GM12878 (cell line): ENCODE data around the gene SLC25A20. TPM values are rescaled to one million over a fixed set of nuclear protein-coding genes. Genes with fewer than 3 reads are reported as not detected.

Experiments used
- ATAC-seq: fragments of 200-7000 bp; cut with Tn5 transposase; 3 replicates; pipeline ENCODE4 v1.9.1; 2020; ENCODE audit warnings: mild to moderate bottlenecking, moderate library complexity
- BruUV-seq: library from RNA; stranded (reverse); fragments of 400-500 nt; replicated peaks from 2 replicates; lab custom pipeline; 2021; lab: Mats Ljungman, UMichigan
- CTCF ChIA-PET: fragments of 300-600 bp; sonication (Branson Sonifier 250); formaldehyde crosslinking; extraction: SDS; loops from one replicate; lab custom pipeline; 2021; ENCODE audit warnings: inconsistent platforms; lab: Yijun Ruan, JAX
- POLR2A ChIA-PET: fragments of 350-600 bp; formaldehyde crosslinking; extraction: SDS; loops from one replicate; lab custom pipeline; 2021; ENCODE audit warnings: inconsistent platforms; lab: Charles Lee
- RAD21 ChIA-PET: fragments of 300-600 bp; sonication (Branson Sonifier 250); formaldehyde crosslinking; loops from one replicate; lab custom pipeline; 2023; ENCODE audit warnings: antibody characterized with exemption; ENCODE audit not compliant: unreplicated experiment; lab: Charles Lee
- SMC1A ChIA-PET: fragments of 300-600 bp; sonication (Branson Sonifier 250); formaldehyde crosslinking; loops from one replicate; lab custom pipeline; 2023; ENCODE audit not compliant: unreplicated experiment, uncharacterized antibody; lab: Charles Lee
- DNase-seq: peaks from one replicate; pipeline ENCODE4 v3.0.0-alpha.2; 2011; ENCODE audit warnings: low read depth, low spot score
- FAIRE-seq: peaks from 3 replicates; lab custom pipeline; 2011; peaks lifted over from hg19 to GRCh38; lab: Jason Lieb, UNC
- H2AFZ ChIP-seq: 2 replicates; pipeline ENCODE4 v1.6.0; 2011; ENCODE audit warnings: low read depth, low read length, control low read depth; ENCODE audit not compliant: control insufficient read depth
- H3K27ac ChIP-seq: 2 replicates; pipeline ENCODE4 v1.5.1; 2011; ENCODE audit warnings: control low read depth; ENCODE audit not compliant: control insufficient read depth, insufficient read depth
- H3K27me3 ChIP-seq, 2 experiments: replicated peaks in 1 of 2; 2 replicates each; pipeline versions ENCODE4 v1.6.0 to v1.6.1; 2011; ENCODE audit warnings: low read length in 1 of 2; ENCODE audit not compliant: control insufficient read depth in 2 of 2, insufficient read depth in 2 of 2
- H3K36me3 ChIP-seq, 2 experiments: 2 replicates each; pipeline ENCODE4 v1.5.1; 2011; ENCODE audit warnings: low read length in 1 of 2; ENCODE audit not compliant: control insufficient read depth in 2 of 2, insufficient read depth in 2 of 2
- H3K4me1 ChIP-seq: 2 replicates; pipeline ENCODE4 v1.6.1; 2011; ENCODE audit warnings: mild to moderate bottlenecking, low read length, moderate library complexity, mixed read lengths; ENCODE audit not compliant: control insufficient read depth, insufficient read depth
- H3K4me2 ChIP-seq: 2 replicates; pipeline ENCODE4 v1.6.0; 2011; ENCODE audit warnings: control low read depth; ENCODE audit not compliant: control insufficient read depth, insufficient read depth
- H3K4me3 ChIP-seq: fragments of 200-600 bp; sonication (generic); 2 replicates; pipeline ENCODE4 v1.5.1; 2016
- H3K79me2 ChIP-seq: 2 replicates; pipeline ENCODE4 v1.6.0; 2011; ENCODE audit warnings: low read length; ENCODE audit not compliant: control insufficient read depth, insufficient read depth
- H3K9ac ChIP-seq: 2 replicates; pipeline ENCODE4 v1.8.0; 2011; ENCODE audit warnings: low read length, control low read depth, mixed read lengths; ENCODE audit not compliant: control insufficient read depth, insufficient read depth
- H3K9me3 ChIP-seq: replicated peaks from 3 replicates; pipeline ENCODE4 v1.5.1; 2011; ENCODE audit warnings: mild to moderate bottlenecking, low read length; ENCODE audit not compliant: control insufficient read depth, insufficient read depth
- H4K20me1 ChIP-seq: 2 replicates; pipeline ENCODE4 v1.6.0; 2011; ENCODE audit not compliant: control insufficient read depth, insufficient read depth
- ASH2L ChIP-seq: fragments of 300-600, 200-600 bp; sonication (generic); IDR thresholded peaks from 2 replicates; pipeline ENCODE4 v1.6.1; 2017; ENCODE audit warnings: low read depth, mild to moderate bottlenecking, borderline replicate concordance
- BMI1 ChIP-seq: fragments of 450-650 bp; IDR thresholded peaks from 2 replicates; pipeline ENCODE4 v1.6.1; 2016; ENCODE audit warnings: mild to moderate bottlenecking, moderate library complexity, borderline replicate concordance
- CHD2 ChIP-seq: IDR thresholded peaks from 2 replicates; pipeline ENCODE4 v1.6.1; 2011; ENCODE audit warnings: low read depth, low read length, improper control_type of control experiment, borderline replicate concordance
- CTCF ChIP-seq, 3 experiments: IDR thresholded peaks in 2 of 3; conservative IDR thresholded peaks in 1 of 3; 2 replicates each; pipeline ENCODE4 v1.5.1; 2011; ENCODE audit warnings: low read depth in 3 of 3, low read length in 3 of 3, mild to moderate bottlenecking in 3 of 3, control low read depth in 2 of 3, moderate library complexity in 2 of 3, inconsistent platforms in 1 of 3, mixed read lengths in 1 of 3; ENCODE audit not compliant: control insufficient read depth in 2 of 3, insufficient read depth in 1 of 3; ENCODE audit errors: extremely low read depth in 1 of 3
- ZNF24 ChIP-seq: fragments of 450-650 bp; IDR thresholded peaks from 2 replicates; pipeline ENCODE4 v1.6.1; 2017; ENCODE audit warnings: antibody characterized with exemption, mild to moderate bottlenecking
- WGBS: methylation state at CpG from one replicate; pipeline ENCODE4 v1.1.6; 2016; ENCODE audit warnings: low lambda C conversion rate; ENCODE audit not compliant: insufficient replicate concordance, insufficient coverage; ENCODE audit errors: missing lambda C conversion rate; 5-methylcytosine and 5-hydroxymethylcytosine counted together
- in situ Hi-C: fragments of 300-500 bp; cut with MboI; formaldehyde crosslinking; loops from 9 replicates; pipeline ENCODE4 v1.14.3; 2018; ENCODE audit warnings: mixed read lengths
- intact Hi-C: fragments of 100-400 bp; cut with micrococcal nuclease; formaldehyde crosslinking; loops from one replicate; pipeline ENCODE4 v1.14.2; 2022; ENCODE audit not compliant: unreplicated experiment
- polyA plus RNA-seq, 11 experiments: library from polyadenylated mRNA; depleted of rRNA in 4 of 11; unstranded in 6 of 11; stranded (reverse) in 5 of 11; fragments of >200 nt; fragmentation: Nextera tagmentation in 4 of 11; fragmentation: Illumina TruSeq in 1 of 11; extraction: Ambion mirVana in 4 of 11; extraction: Trizol in 1 of 11; gene quantifications; 1 replicate in 1 of 11; 2 replicates in 10 of 11; pipeline versions ENCODE4 v1.2.1 to v1.2.3, GENCODE V29; 2011 to 2016; ENCODE audit warnings: inconsistent platforms in 2 of 11, missing spikeins in 2 of 11, low read depth in 1 of 11
- total RNA-seq, 4 experiments: library from RNA; depleted of rRNA in 3 of 4; stranded (reverse); fragments of >200 nt in 3 of 4; fragmentation: Illumina TruSeq in 1 of 4; extraction: Trizol in 1 of 4; gene quantifications; 2 replicates each; pipeline versions ENCODE4 v1.2.1 to v1.2.3, GENCODE V29; 2013 to 2021

The SLC25A20 gene
- total and polyA plus RNA-seq, 10 of the 15 experiments (the other 5 are each of a cell fraction or from before 2014, with no cell fraction given) = 12.9 to 38.6 (median 22.1) TPM

GRCh38 chr3:48851407-48851806 lies 47.3 kb downstream of the SLC25A20 start:
- Histone ChIP-seq H3K9ac (no peak overlapping the region), H4K20me1 (no peaks in the 10 kb centered on the region), H3K4me3 (no peak overlapping the region), H3K9me3 (no peaks in the 10 kb centered on the region), H2AFZ (no peak overlapping the region), H3K79me2 (peaks cover 8% of the 10 kb centered on the region), H3K4me1 (peaks cover 8% of the 10 kb centered on the region), H3K27me3 (no peaks in the 10 kb centered on the region), H3K4me2 (no peak overlapping the region), H3K36me3 (no peaks in the 10 kb centered on the region), H3K27ac (no peak overlapping the region)
- no TSS peak for BruUV-seq
- CTCF ChIA-PET = no interaction called here
- POLR2A ChIA-PET = interaction anchor here (0.6 kb wide), 1 partner anchor 122 kb away, joined by 3 read pairs; no protein-coding TSS in a partner anchor
- TF ChIP-seq CTCF (IDR thresholded peaks at IDR 0.05 in 2 of 3, conservative IDR thresholded peaks at IDR 0.05 in 1 of 3; ENCODE audit: control insufficient read depth in 2 of 3, extremely low read depth in 1 of 3, insufficient read depth in 1 of 3, low read depth in 3 of 3, low read length in 3 of 3) (no peak), ZNF24 (no peak), CHD2 (no peak), BMI1 (peak; percentile 48; the same call in 1 of the 2 replicates), ASH2L (no peak)
- ATAC-seq = no peak
- in situ Hi-C loops (no loop called here), intact Hi-C loops (no loop called here)
- RAD21 ChIA-PET = no interaction called here
- SMC1A ChIA-PET = no interaction called here
- WGBS = 93% methylated on average over 3 of the region's 3 CpGs
- no peak for DNase-seq
- no peak for FAIRE-seq
